Activated CD8-positive, alpha-beta memory T cell treated with anti-CD3 and anti-CD28 coated beads for 36 hours (primary cell): Measurements from ENCODE around the gene SAPCD1. TPM values are rescaled to one million over a fixed set of nuclear protein-coding genes. Genes with fewer than 3 reads are reported as not detected.
"Not testable (repeated sequence)": the region's sequence is repeated elsewhere in the genome, so short reads cannot be mapped to it uniquely, and the experiment has no call there.

ENCODE experiments used
- CTCF ChIA-PET: fragments of 350-600 bp; sonication (Branson Sonifier 250); formaldehyde crosslinking; loops from one replicate; lab custom pipeline; 2021; ENCODE audit warnings: antibody characterized with exemption; lab: Charles Lee
- POLR2A ChIA-PET: fragments of 350-600 bp; sonication (Branson Sonifier 250); formaldehyde crosslinking; loops from one replicate; lab custom pipeline; 2021; ENCODE audit warnings: antibody characterized with exemption; lab: Charles Lee
- total RNA-seq, 2 experiments: library from RNA; stranded (reverse); gene quantifications; one replicate each; pipeline ENCODE4 v1.2.3, GENCODE V29; 2021

The SAPCD1 gene
- total RNA-seq, 2 experiments from 2014 or later = 7.6 to 8.6 TPM

- POLR2A ChIA-PET = interaction anchor here (0.5 kb wide), 1 partner anchor 48 kb away, joined by 4 read pairs; no protein-coding TSS in a partner anchor
- CTCF ChIA-PET = interaction anchor here (1.0 kb wide), 3 partner anchors 10 to 79 kb away, joined by 3 to 4 read pairs (median 4); partner anchors contain the start of gene ABHD16A
These were observed 19.0 kb downstream of the SAPCD1 start for GRCh38 chr6:31781244-31782125.

GRCh38 chr6:31782126-31782855 is 19.8 kb downstream of the SAPCD1 start:
- CTCF ChIA-PET = interaction anchor here (1.0 kb wide), 1 partner anchor 9 kb away, joined by 4 read pairs; no protein-coding TSS in a partner anchor

GRCh38 chr6:31784098-31784925 is 21.9 kb downstream of the SAPCD1 start:
- ChIA-PET CTCF (interaction anchor here (0.6 to 1.0 kb wide), 2 partner anchors 15 to 102 kb away, joined by 3 read pairs; no protein-coding TSS in a partner anchor), POLR2A (interaction anchor here (0.7 kb wide), 1 partner anchor 67 kb away, joined by 5 read pairs; no protein-coding TSS in a partner anchor)

More at GRCh38 chr6:31782126-31782855, 19.8 kb downstream of the SAPCD1 start:
- POLR2A ChIA-PET = no interaction called here

- POLR2A ChIA-PET = interaction anchor here (0.6 kb wide), 1 partner anchor 112 kb away, joined by 4 read pairs; no protein-coding TSS in a partner anchor
- CTCF ChIA-PET = interaction anchor here (0.6 kb wide), 2 partner anchors 15 to 135 kb away, joined by 3 to 7 read pairs; no protein-coding TSS in a partner anchor
These were observed 23.0 kb downstream of the SAPCD1 start for GRCh38 chr6:31785475-31785874.

GRCh38 chr6:31791324-31792089 is 29.1 kb downstream of the SAPCD1 start:
- ChIA-PET POLR2A (interaction anchor here (0.6 to 1.0 kb wide), 2 partner anchors 22 to 39 kb away, joined by 3 to 6 read pairs; no protein-coding TSS in a partner anchor), CTCF (interaction anchor here (0.6 to 2.4 kb wide), 12 partner anchors 10 to 584 kb away, joined by 3 to 8 read pairs (median 3); partner anchors contain the start of genes DDAH2 and VWA7)

- ChIA-PET CTCF (interaction anchor here (1.1 kb wide), 2 partner anchors 11 to 17 kb away, joined by 3 to 4 read pairs; no protein-coding TSS in a partner anchor), POLR2A (interaction anchor here (1.0 kb wide), 1 partner anchor 22 kb away, joined by 3 read pairs; no protein-coding TSS in a partner anchor)
These were observed 29.6 kb downstream of the SAPCD1 start for GRCh38 chr6:31792090-31792374.

- ChIA-PET POLR2A (interaction anchor here (1.0 kb wide), 1 partner anchor 21 kb away, joined by 3 read pairs; no protein-coding TSS in a partner anchor), CTCF (no interaction called here)
These were observed 30.3 kb downstream of the SAPCD1 start for GRCh38 chr6:31792761-31793171.

- CTCF ChIA-PET, POLR2A ChIA-PET: not testable (repeated sequence)
These were observed 31.4 kb downstream of the SAPCD1 start for GRCh38 chr6:31793927-31794245.

GRCh38 chr6:31794294-31794865 is 31.9 kb downstream of the SAPCD1 start:
- ChIA-PET POLR2A (interaction anchor here (0.5 to 2.9 kb wide), 3 partner anchors 12 to 40 kb away, joined by 3 to 20 read pairs (median 9); partner anchors contain the start of gene LSM2), CTCF (interaction anchor here (1.5 to 2.1 kb wide), 3 partner anchors 12 to 41 kb away, joined by 5 to 10 read pairs (median 6); partner anchors contain the start of gene LSM2)

- ChIA-PET POLR2A (interaction anchor here (0.5 to 2.9 kb wide), 4 partner anchors 11 to 254 kb away, joined by 3 to 20 read pairs (median 6); partner anchors contain the start of gene LSM2), CTCF (interaction anchor here (0.6 to 2.3 kb wide), 8 partner anchors 8 to 63 kb away, joined by 3 to 10 read pairs (median 4); partner anchors contain the start of genes CLIC1, HSPA1A, HSPA1L and LSM2)
These were observed 32.6 kb downstream of the SAPCD1 start for GRCh38 chr6:31794866-31795615.

- ChIA-PET POLR2A (interaction anchor here (0.6 to 2.9 kb wide), 3 partner anchors 10 to 255 kb away, joined by 3 to 20 read pairs (median 3); partner anchors contain the start of gene LSM2), CTCF (interaction anchor here (0.6 to 2.3 kb wide), 16 partner anchors 9 to 227 kb away, joined by 3 to 10 read pairs (median 4); partner anchors contain the start of genes CLIC1, HSPA1A, HSPA1L and LSM2)
These were observed 33.3 kb downstream of the SAPCD1 start, which contains the start of gene VARS1 for GRCh38 chr6:31795616-31796298. VARS1 (minus strand) TSS chr6:31795752; CDS start chr6:31795217, 535 bp downstream.

- CTCF ChIA-PET = interaction anchor here (0.9 to 2.3 kb wide), 4 partner anchors 10 to 36 kb away, joined by 3 to 7 read pairs (median 4); partner anchors contain the start of gene LSM2
- POLR2A ChIA-PET = interaction anchor here (0.6 to 2.9 kb wide), 3 partner anchors 9 to 229 kb away, joined by 3 to 20 read pairs (median 7); partner anchors contain the start of gene LSM2
These were observed 34.5 kb downstream of the SAPCD1 start for GRCh38 chr6:31796993-31797385.

- CTCF ChIA-PET = interaction anchor here (0.9 to 1.3 kb wide), 2 partner anchors 9 to 20 kb away, joined by 3 to 4 read pairs; partner anchors contain the start of gene LSM2
- POLR2A ChIA-PET = no interaction called here
These were observed 35.1 kb downstream of the SAPCD1 start for GRCh38 chr6:31797588-31797987.

- CTCF ChIA-PET = no interaction called here
- POLR2A ChIA-PET = interaction anchor here (0.6 kb wide), 1 partner anchor 32 kb away, joined by 3 read pairs; no protein-coding TSS in a partner anchor
These were observed 37.3 kb downstream of the SAPCD1 start for GRCh38 chr6:31799781-31800180.
